SIG-M5 treated with dmso at 0.1 percent for 504 hours (cell line): ENCODE data around the gene SLC25A19.
"Not testable (repeated sequence)": the region's sequence is repeated elsewhere in the genome, so short reads cannot be mapped to it uniquely, and the experiment has no call there.

Experiments used
- DNase-seq: peaks from one replicate; lab custom pipeline; 2025; ENCODE audit not compliant: unreplicated experiment; lab: John Stamatoyannopoulos, UW

Gene SLC25A19

GRCh38 chr17:75301502-75302206 lies 12.4 kb upstream of the SLC25A19 start:
- no peak for DNase-seq

DNA sequence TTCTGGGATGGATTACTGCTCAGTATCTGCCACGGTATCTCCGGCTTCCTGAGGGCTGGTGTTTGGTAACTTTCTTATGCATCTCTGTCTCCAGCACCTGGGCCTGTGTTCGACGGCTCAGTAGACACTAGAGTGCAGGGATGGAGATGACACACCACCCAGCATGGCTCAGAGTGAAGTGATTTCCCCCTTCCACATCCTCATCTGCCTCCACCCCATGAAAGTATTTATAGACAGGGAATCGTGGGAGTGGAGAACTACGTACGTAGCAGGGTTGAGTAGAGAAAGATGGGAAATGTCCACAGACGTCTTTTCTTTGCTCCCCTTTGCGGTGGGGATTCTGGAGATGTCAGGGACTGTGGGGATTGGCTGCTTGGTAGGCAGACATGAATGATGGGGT lies 11.8 kb upstream of the SLC25A19 start:
- DNase-seq = no peak

DNA sequence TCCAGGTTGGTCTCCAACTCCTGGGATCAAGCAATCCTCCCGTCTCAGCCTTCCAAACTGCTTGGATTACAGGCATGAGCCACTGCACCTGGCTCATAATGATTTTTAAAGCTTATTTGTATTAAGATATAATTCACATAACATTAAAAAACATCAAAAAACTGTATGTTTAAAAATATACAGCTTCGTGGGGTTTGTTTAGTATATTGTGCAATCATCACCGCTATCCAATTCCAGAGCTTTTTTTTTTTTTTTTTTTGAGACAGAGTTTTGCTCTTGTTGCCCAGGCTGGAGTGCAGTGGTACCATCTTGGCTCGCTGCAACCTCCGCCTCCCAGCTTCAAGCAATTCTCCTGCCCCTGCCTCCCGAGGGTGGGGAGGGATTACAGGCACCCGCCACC lies 11.0 kb upstream of the SLC25A19 start:
- DNase-seq = no peak

- DNase-seq = peak; percentile 95
Observed at GRCh38 chr17:75295201-75296158, 6.2 kb upstream of the SLC25A19 start.

DNA sequence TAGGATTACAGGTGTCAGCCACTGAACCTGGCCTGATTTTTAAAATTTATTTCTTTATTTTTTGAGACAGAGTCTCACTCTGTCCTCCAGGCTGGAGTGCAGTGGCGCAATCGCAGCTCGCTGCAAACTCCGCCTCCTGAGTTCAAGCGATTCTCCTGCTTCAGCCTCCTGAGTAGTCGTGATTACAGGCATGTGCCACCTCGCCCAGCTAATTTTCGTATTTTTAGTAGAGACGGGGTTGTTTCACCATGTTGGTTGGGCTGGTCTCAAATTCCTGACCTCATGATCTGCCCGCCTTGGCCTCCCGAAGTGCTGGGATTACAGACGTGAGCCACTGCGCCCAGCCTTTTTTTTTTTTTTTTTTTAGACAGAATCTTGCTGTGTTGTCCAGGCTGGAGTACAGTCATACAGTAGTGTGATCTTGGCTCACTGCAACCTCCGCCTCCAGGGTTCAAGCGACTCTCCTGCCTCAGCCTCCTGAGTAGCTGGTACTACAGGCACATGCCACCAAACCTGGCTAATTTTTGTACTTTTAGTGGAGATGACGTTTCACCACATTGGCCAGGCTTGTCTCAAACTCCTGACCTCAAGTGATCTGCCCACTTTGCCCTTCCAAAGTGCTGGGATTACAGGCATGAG lies 3.7 kb upstream of the SLC25A19 start:
- not testable (repeated sequence) for DNase-seq

GRCh38 chr17:75289832-75290337 lies 652 bp upstream of the SLC25A19 start:
- DNase-seq = peak; percentile 92

DNA sequence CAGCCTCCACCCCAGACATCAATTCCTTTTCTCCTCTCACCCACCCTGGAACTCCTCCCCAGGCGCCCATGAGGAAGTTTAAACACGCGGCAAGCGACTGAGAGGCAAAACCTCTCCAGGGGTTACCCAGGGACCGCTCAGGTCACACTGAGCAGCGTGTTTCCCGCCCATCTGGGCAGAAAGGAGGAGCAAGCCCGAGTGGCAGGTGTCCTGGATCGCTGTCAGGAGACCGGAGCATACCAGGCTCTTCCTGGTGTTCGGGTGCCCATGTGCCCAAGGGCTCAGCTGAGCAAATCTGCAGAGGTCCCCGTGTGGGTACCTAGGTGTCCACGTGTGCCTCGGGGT lies 491 bp downstream of the SLC25A19 start:
- peak; percentile 74 for DNase-seq

- no peak for DNase-seq
Observed at GRCh38 chr17:75288359-75288758, 874 bp downstream of the SLC25A19 start.

- no peak for DNase-seq
Observed at GRCh38 chr17:75287221-75287620, 2.0 kb downstream of the SLC25A19 start.

GRCh38 chr17:75285123-75285522 lies 4.1 kb downstream of the SLC25A19 start:
- no peak for DNase-seq

DNA sequence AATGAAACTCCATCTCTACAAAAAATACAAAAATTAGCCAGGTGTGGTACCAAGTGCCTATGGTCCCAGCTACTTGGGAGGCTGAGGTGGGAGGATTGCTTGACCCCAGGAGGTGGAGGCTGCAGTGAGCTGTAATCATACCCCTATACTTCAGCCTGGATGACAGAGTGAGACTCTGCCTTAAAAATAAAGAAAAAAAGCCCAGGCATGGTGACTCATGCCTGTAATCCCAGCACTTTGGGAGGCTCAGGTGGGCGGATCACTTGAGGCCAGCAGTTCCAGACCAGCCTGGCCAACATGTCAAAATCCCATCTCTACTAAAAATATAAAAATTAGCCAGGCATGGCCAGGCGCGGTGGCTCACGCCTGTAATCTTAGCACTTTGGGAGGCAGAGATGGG lies 9.0 kb downstream of the SLC25A19 start:
- not testable (repeated sequence) for DNase-seq

- DNase-seq = no peak
Observed at GRCh38 chr17:75277664-75278071, 11.6 kb downstream of the SLC25A19 start.

DNA sequence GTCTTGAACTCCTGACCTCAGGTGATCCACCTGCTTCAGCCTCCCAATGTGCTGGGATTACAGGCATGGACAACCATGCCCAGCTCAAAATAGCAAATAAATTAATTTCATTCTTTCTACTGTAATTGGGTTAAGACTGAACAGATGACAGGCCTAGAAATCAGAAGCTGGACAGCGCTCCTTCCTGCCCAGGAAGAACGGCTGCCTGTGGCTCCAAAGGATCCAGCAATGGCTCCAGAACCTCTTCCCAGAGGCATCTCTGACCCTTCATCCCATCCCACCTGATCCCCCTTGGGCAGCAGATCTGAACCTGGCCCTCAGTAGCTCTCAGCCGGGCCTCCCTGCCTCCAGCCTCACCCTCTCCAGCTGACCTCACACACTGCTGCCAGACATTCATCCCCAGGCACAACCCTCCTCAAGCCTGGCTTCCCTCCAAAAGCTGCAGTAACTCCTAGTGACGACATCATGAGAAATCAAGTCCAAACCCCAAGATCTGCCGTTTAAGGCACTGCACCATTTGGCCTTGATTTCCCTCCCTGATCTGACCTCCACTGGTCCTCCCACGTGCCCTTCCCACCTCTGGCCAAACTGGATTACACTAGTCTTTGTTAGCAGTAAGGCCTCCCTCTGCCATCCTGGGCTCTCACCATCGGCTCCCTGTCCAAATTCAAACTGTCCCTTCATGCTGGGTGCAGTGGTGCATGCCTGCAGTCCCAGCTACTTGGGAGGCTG lies 15.1 kb downstream of the SLC25A19 start:
- no peak for DNase-seq

DNA sequence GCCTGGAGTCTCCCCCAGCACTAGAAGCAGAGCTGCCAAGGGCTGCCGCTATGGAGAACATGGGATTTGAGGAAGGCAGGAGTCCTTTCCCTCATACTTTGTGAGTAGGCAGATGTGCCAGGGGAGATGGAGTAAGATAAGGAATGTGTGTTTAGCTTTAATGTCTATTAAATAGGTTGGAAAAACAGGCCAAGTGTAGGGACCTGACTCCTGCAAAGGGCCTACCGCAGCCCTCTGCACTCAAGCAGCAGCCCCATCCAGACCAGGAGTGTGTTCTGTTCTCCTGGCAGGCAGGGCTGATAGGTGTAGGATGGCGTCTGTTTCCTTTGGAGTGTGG lies 16.4 kb downstream of the SLC25A19 start:
- no peak for DNase-seq

DNA sequence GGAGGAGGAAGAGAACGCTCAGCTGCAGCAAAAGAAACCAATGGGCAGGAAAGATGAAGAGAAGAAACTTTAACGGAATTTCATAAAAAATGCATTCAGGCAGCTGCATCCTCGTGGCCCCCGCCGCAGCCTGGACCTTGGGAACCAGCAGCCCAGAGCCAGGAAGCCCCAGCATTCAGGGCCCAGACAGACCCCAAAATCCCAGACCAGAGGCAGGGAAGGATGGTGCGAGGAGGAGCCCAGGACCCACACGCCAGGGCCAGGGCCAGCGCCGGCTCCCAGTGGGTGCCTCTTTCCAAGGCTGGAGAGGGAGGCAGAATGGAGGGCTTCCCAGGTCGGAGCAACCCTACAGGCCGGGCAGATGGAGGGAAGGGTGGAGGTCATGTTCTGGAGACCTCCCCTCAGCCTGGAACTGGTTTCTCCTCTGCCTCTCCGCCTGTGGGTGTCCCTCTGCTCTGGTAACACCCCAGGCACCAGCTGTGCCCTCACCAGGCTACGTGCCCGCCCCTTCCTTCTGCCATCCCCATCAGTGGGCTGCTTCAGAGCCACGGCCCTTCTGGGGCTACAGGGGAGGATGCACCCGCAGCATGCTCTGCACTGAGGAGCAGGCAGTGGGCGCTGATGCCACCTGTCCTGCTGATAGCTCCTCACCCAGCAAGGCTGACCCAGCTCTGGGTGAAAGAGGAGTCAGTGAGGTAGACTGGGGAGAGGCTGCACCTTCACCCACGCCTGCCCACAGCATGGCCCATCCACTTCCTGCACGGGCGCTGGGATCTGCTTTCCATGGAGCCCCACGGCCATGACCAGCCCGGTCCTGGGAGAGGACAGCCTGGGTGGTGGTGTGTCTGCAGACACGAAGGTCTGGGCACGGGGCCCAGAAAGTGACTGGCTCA lies 17.0 kb downstream of the SLC25A19 start:
- no peak for DNase-seq

DNA sequence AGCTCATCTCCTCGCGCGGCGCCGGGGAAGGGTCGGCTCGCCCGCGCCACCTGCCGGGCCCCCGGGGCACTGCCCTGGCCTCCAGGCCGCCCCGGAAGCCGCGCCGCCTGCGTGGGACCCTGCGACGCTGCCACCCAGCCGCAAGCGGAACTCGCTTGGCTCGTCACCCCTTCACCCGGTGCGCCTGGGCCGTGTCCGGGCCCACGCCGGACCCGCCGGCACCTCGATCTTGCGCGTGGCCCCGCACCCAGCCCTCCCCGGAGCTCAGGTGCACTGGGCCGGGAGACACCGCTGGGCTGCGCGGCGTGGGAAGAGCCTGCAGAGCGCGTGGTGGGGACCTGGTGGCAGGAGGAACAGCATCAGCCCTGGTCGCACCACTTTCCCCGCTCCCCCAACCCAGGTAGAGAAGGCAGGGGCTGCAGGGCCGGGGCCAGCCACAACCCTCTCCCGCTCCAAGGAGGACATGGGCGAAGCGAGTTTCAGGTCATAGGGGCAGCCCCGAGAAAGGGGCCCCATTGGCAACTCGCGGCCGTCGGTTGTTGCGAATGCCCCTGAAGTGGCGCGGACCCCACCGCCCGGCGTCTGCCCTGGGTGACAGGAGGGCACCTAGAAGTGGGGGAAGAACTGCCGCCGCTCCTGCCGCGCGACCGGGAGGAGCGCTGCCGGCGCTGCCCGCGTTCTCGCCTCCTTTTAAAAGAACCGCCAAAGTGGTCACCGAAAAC lies 17.8 kb downstream of the SLC25A19 start:
- DNase-seq = peak; percentile 73

- no peak for DNase-seq
Observed at GRCh38 chr17:75270966-75271232, 18.3 kb downstream of the SLC25A19 start, which contains the start of gene MIF4GD. Gene MIF4GD (minus strand): TSS chr17:75271231. CDS start chr17:75270195, 1,036 bp downstream.

DNA sequence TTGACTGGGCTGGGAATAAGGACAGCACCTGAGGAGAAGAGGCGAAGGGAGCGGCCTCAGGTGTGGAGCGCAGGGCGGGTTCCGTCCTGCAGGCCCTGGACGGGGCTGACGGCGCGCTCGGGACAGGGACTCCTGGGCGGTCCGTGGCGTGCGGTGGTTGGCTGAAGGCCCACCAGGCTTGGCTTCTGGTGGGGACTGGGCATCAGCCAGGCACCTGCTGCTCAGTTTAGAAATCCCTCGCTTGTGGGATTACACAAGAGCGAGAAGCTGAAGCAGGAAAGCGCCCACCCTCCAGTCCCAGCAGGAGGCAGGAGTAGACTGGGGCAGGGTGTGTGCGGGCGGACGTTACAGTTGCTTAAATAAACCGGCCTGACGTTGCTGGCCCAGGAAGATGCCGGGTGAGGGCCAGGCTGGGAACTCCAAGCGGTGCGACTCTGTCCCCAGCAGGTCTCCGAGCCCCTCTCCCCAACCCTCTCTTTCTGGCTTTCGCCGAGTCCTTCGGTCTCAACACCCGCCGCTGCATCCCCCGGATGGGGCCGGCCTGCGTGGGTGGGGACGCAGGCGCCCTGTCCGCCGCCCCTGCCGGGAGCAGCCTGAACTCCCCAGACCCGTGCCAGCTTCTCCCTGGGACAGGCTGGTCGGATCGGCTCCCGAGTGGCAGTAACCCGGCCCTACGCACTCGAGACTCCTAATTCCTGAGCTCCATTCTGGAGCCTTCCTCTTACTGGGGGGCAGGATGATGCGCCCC lies 18.8 kb downstream of the SLC25A19 start:
- peak; percentile 95 for DNase-seq

GRCh38 chr17:75269844-75270217 lies 19.4 kb downstream of the SLC25A19 start:
- DNase-seq = no peak
